Kidney (tissue), 14 donors: ENCODE measurements around the gene MT3. TPM values are rescaled to one million over a fixed set of nuclear protein-coding genes. Genes with fewer than 3 reads are reported as not detected.

ENCODE experiments used
- DNase-seq, 5 donors: peaks; one replicate each; pipeline ENCODE4 v3.0.0-alpha.2; 2013 to 2020
- FAIRE-seq: peaks from 2 replicates; lab custom pipeline; 2012; peaks lifted over from hg19 to GRCh38; lab: Jason Lieb, UNC
- H3K27ac ChIP-seq, 2 donors: one replicate each; pipeline ENCODE4 v1.7.0; 2013; ENCODE audit warnings: low read depth in 2 of 2, low read length in 2 of 2, inconsistent platforms in 1 of 2
- H3K27me3 ChIP-seq: one replicate; pipeline ENCODE4 v1.7.1; 2013; ENCODE audit warnings: low read length, inconsistent platforms; ENCODE audit not compliant: control insufficient read depth, insufficient read depth
- H3K36me3 ChIP-seq, 3 donors: one replicate each; pipeline versions ENCODE4 v1.7.0 to v1.7.1; 2013; ENCODE audit warnings: low read length in 3 of 3, control low read depth in 1 of 3, inconsistent platforms in 1 of 3; ENCODE audit not compliant: insufficient read depth in 3 of 3, control insufficient read depth in 2 of 3
- H3K4me1 ChIP-seq, 3 donors: one replicate each; pipeline versions ENCODE4 v1.7.0 to v1.7.1; 2013; ENCODE audit warnings: low read length in 3 of 3, inconsistent platforms in 1 of 3, low read depth in 1 of 3; ENCODE audit not compliant: control insufficient read depth in 2 of 3, insufficient read depth in 2 of 3
- H3K4me3 ChIP-seq, 3 donors: one replicate each; pipeline versions ENCODE4 v1.7.0 to v1.8.1; 2013; ENCODE audit warnings: low read length in 3 of 3, control low read depth in 1 of 3, inconsistent platforms in 1 of 3
- H3K9ac ChIP-seq, 3 donors: one replicate each; pipeline versions ENCODE4 v1.7.0 to v1.7.1; 2013; ENCODE audit warnings: low read length in 3 of 3, control low read depth in 1 of 3, inconsistent platforms in 1 of 3
- H3K9me3 ChIP-seq, 3 donors: one replicate each; pipeline versions ENCODE4 v1.7.0 to v1.7.1; 2013; ENCODE audit warnings: low read length in 3 of 3, control low read depth in 1 of 3, inconsistent platforms in 1 of 3; ENCODE audit not compliant: control insufficient read depth in 2 of 3, insufficient read depth in 1 of 3
- intact Hi-C: fragments of 100-400 bp; cut with DNase I; formaldehyde crosslinking; loops from one replicate; pipeline ENCODE4 v1.11.1; 2022
- polyA plus RNA-seq: library from polyadenylated mRNA; stranded (reverse); fragments of 350-450 nt; fragmentation: Illumina TruSeq; extraction: RNeasy Lipid Tissue Mini Kit (QIAGEN cat#74804); gene quantifications from one replicate; pipeline ENCODE4 v1.2.3, GENCODE V29; 2014; ENCODE audit warnings: low read depth, low replicate concordance; ENCODE audit not compliant: insufficient read depth
- total RNA-seq: library from RNA; stranded (reverse); fragmentation: NEBNext Ultra II Directional; extraction: Animal tissue kit (Norgen Biotek cat#: 25700); gene quantifications from one replicate; pipeline ENCODE4 v1.2.1, GENCODE V29; 2021
- TF ChIP-seq, protein P1 (sequence below): IDR thresholded peaks from 3 replicates; pipeline ENCODE4 v1.5.1; 2012; ENCODE audit warnings: mild to moderate bottlenecking, moderate library complexity, borderline replicate concordance; ENCODE audit not compliant: insufficient read depth; ENCODE audit errors: extremely low read depth
- donor health status: control.
- donor health status: control.
- donor health status: control.
- donor health status: control.
- donor health status: control.
- donor health status: DM: yes; HTN: yes; CAD: no.
- donor health status: Normal renal cell carcinoma (clear cell type).

Gene MT3
- total and polyA plus RNA-seq, 2 donors from 2014 or later: 25.5 TPM; not detected in 1

DNA sequence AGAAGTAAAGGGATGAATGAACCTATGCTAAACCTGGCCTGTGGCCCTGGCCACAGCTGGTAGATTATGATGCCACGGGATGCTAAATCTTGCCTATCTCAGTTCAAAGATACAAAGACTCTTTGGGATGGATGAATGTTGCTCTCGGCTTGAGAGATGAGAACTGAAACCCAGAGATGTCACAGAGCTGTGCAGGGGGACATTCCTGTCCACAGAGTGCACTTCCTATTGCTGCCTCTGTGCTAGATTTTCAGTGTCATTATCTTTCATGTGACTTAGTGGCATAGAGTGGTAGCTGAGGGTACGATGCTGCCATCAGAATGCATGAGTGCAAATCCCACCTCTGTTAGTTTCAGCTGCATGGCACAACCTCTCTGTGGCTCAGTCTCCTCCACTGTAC is 40.8 kb downstream of the MT3 start:
- Histone ChIP-seq H3K9me3 (no peaks in the 10 kb centered on the region), H3K27ac (no peak overlapping the region), H3K27me3 (peaks cover 30% of the 10 kb centered on the region), H3K36me3 (no peaks in the 10 kb centered on the region), H3K4me3 (no peak overlapping the region), H3K9ac (no peak overlapping the region), H3K4me1 (peaks cover 0 to 7% (median 0%) of the 10 kb centered on the region in 3 donors)
- DNase-seq: peak in 1 of 5 donors; percentile 14
- TF ChIP-seq, protein P1, sequence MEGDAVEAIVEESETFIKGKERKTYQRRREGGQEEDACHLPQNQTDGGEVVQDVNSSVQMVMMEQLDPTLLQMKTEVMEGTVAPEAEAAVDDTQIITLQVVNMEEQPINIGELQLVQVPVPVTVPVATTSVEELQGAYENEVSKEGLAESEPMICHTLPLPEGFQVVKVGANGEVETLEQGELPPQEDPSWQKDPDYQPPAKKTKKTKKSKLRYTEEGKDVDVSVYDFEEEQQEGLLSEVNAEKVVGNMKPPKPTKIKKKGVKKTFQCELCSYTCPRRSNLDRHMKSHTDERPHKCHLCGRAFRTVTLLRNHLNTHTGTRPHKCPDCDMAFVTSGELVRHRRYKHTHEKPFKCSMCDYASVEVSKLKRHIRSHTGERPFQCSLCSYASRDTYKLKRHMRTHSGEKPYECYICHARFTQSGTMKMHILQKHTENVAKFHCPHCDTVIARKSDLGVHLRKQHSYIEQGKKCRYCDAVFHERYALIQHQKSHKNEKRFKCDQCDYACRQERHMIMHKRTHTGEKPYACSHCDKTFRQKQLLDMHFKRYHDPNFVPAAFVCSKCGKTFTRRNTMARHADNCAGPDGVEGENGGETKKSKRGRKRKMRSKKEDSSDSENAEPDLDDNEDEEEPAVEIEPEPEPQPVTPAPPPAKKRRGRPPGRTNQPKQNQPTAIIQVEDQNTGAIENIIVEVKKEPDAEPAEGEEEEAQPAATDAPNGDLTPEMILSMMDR: no peak
- FAIRE-seq: no peak
- intact Hi-C loops: no loop called here

DNA sequence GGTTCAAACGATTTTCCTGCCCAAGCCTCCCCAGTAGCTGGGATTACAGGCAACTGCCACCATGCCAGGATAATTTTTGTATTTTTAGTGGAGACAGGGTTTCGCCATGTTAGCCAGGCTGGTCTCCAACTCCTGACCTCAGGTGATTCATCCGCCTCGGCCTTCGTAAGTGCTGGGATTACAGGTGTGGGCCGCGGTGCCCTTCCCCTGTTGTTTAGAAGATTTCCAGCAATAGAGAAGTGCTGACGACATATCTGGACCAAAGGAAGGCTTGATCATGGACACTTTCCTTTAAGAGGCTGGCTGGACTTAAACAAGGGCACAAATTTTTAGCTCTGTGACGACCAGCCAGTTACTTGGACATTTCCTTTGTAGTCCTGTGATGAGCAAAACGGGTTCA is 41.9 kb downstream of the MT3 start:
- no peak for FAIRE-seq
- DNase-seq: no peak
- H3K4me3 ChIP-seq: no peak overlapping the region

DNA sequence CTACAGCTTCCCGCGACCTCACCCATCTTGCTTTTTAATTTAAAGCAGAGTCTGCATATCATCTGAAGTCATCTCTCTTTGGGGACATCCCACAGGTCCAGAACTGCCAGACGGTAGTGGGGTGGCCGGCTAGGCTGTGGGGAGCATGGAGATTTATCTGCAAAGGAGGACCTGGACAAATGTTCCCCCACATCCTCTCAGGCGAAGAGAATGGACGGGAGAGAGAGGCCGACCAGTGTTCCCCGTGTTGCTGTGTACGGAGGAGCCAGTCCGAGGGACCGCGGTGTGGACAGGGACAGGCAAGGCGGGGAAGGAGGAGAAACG is 42.5 kb downstream of the MT3 start:
- Histone ChIP-seq H3K27me3 (peaks cover 42% of the 10 kb centered on the region), H3K36me3 (no peaks in the 10 kb centered on the region), H3K9me3 (no peaks in the 10 kb centered on the region), H3K27ac (peak overlapping the region; percentile 11 to 74), H3K9ac (peak overlapping the region in 1 of 3 donors; percentile 67), H3K4me1 (peaks cover 0 to 5% (median 0%) of the 10 kb centered on the region in 3 donors), H3K4me3 (peak overlapping the region; percentile 20 to 65 (median 43))
- intact Hi-C loops: no loop called here
- no peak for DNase-seq
- FAIRE-seq: no peak
- TF ChIP-seq, protein P1: no peak

More for the DNA sequence above, 41.9 kb downstream of the MT3 start:
- Histone ChIP-seq H3K27ac (no peak overlapping the region), H3K9ac (no peak overlapping the region), H3K9me3 (no peaks in the 10 kb centered on the region), H3K36me3 (no peaks in the 10 kb centered on the region), H3K27me3 (peaks cover 37% of the 10 kb centered on the region), H3K4me1 (peaks cover 0 to 8% (median 0%) of the 10 kb centered on the region in 3 donors)
- TF ChIP-seq, protein P1: no peak
- intact Hi-C loops: no loop called here
